RWPE1 (cell line): ENCODE measurements around the gene HLA-DRB1.
"Not testable (repeated sequence)": the region's sequence is repeated elsewhere in the genome, so short reads cannot be mapped to it uniquely, and the experiment has no call there.

Source experiments
- CTCF ChIA-PET: fragments of 350-600 bp; sonication (Branson Sonifier 250); formaldehyde crosslinking; extraction: SDS; loops from one replicate; lab custom pipeline; 2021; lab: Yijun Ruan, JAX
- POLR2A ChIA-PET: fragments of 400-600 bp; formaldehyde crosslinking; extraction: SDS; loops from one replicate; lab custom pipeline; 2020; ENCODE audit warnings: antibody characterized with exemption; ENCODE audit not compliant: low non-redundant PET; lab: Yijun Ruan, JAX
- DNase-seq: peaks from one replicate; pipeline ENCODE4 v3.0.0; 2012; ENCODE audit warnings: low spot score
- H3K27ac ChIP-seq: fragments of 450-650 bp; 2 replicates; pipeline ENCODE4 v1.5.1; 2017
- TF ChIP-seq, protein P1 (sequence below): fragments of 450-650 bp; conservative IDR thresholded peaks from 2 replicates; pipeline ENCODE4 v1.5.1; 2017; ENCODE audit warnings: low read depth, mild to moderate bottlenecking

The HLA-DRB1 gene

DNA sequence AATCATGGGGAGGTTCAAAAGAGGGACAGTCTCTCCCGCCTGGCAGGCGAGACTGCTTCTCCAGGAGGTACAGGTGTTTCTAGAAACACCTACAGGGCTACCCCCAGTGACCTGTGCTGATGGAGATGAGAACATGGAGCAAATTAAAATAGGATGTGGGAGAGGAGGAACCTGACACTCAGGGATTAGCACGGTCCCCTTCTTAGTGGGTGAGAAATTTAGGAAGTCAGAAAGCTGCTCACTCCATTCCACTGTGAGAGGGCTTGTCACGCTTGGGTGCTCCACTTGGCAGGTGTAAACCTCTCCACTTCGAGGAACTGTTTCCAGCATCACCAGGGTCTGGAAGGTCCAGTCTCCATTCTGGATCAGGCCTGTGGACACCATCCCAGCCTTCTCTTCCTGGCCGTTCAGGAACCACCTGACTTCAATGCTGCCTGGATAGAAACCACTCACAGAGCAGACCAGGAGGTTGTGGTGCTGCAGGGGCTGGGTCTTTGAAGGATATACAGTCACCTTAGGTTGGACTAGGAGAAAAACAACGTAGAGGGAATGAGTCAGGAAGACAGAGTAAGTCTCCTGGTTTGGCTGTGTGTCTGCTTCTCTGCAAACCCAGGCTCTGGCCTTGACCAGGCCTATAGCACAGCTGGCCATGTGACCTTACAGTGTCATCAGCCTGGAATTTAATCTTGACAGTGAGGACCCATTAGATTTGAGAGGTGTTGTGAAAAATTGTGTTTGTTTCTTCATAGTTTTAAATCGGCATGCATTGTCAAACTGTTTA, 8.1 kb downstream of the HLA-DRB1 start:
- CTCF ChIA-PET, result no interaction called here
- TF ChIP-seq, protein P1, sequence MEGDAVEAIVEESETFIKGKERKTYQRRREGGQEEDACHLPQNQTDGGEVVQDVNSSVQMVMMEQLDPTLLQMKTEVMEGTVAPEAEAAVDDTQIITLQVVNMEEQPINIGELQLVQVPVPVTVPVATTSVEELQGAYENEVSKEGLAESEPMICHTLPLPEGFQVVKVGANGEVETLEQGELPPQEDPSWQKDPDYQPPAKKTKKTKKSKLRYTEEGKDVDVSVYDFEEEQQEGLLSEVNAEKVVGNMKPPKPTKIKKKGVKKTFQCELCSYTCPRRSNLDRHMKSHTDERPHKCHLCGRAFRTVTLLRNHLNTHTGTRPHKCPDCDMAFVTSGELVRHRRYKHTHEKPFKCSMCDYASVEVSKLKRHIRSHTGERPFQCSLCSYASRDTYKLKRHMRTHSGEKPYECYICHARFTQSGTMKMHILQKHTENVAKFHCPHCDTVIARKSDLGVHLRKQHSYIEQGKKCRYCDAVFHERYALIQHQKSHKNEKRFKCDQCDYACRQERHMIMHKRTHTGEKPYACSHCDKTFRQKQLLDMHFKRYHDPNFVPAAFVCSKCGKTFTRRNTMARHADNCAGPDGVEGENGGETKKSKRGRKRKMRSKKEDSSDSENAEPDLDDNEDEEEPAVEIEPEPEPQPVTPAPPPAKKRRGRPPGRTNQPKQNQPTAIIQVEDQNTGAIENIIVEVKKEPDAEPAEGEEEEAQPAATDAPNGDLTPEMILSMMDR, result no peak
- no peak overlapping the region for H3K27ac ChIP-seq
- DNase-seq, result no peak
- POLR2A ChIA-PET, result no interaction called here

DNA sequence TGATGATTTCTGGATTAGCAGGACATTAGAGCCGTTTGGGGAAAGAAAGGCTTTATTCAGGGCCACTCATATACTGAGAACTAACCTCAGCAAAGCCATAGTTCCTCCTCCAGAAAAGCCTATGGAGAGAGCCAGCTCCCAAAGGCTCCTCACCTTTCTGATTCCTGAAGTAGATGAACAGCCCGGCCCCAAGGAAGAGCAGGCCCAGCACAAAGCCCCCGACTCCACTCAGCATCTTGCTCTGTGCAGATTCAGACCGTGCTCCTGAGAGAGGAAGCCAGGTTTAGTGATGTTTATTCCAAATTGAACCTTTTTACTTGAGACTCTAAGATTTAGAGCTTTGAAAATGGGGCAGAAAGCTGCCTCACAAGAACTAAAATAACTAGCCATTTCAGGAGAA, 9.1 kb downstream of the HLA-DRB1 start:
- TF ChIP-seq, protein P1, result no peak
- H3K27ac ChIP-seq, result no peak overlapping the region
- POLR2A ChIA-PET, result no interaction called here
- CTCF ChIA-PET, result no interaction called here
- no peak for DNase-seq

DNA sequence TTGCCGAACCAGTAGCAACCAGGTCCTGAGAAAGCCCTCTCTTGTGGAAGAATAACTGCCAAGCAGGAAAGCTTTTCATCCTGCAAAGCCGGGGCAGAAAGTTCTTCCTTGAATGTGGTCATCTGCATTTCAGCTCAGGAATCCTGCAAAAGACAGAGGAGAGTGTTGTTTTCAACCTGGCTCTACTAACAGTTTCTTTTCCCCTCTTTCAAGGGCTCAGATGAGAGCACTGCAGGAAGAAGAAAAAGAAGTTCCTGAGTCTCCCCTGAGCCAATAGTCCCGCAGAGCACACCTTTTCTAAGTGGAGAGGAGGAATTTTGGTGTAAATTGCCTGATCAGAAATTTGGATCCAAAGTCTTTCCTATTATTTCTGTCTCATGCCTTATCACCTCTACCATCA, 10.7 kb downstream of the HLA-DRB1 start:
- ChIA-PET CTCF (no interaction called here), POLR2A (no interaction called here)
- DNase-seq, result no peak
- H3K27ac ChIP-seq, result no peak overlapping the region
- TF ChIP-seq, protein P1, result no peak

DNA sequence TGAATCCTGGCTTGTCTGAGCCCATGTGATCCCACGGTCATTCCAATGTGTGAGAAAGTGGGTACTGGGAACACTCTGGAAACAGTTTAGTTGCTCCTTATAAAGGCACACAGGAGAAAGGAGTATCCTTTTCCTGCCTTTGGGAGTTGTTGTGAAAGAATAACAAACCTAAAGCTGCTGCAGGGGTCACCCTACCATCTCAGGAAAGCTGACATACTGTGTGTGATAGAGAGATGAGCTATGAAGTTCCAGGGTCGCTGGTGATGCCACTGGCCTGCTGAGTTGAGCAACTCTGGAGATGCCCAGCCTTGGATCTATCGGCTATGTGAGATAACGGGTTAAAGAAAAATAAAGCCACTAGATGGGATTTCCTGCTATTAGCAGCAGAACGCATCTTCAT, 12.2 kb downstream of the HLA-DRB1 start:
- CTCF ChIA-PET, result interaction anchor here (0.7 kb wide), 1 partner anchor 137 kb away, joined by 3 read pairs; no protein-coding TSS in a partner anchor
- POLR2A ChIA-PET, DNase-seq, H3K27ac ChIP-seq: not testable (repeated sequence)

DNA sequence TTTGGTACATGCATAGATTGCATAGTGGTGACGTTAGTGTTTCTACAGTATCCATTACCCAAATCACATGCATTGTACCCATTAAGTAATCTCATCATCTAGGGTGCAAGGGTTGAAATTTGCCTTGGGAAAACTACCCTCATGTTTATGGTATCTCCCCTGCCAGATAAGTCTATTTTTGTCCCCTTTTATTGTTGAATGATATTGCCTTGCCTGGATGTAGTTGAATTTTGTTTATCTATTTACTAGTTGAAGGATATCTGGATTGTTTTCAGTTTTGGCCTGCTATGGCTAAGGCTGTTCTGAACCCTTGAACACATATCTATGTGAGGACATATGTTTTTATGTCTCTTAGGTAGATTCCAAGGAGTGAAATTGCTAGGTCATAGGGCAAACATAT, 13.4 kb downstream of the HLA-DRB1 start:
- CTCF ChIA-PET, result no interaction called here
- POLR2A ChIA-PET, result no interaction called here
- H3K27ac ChIP-seq, result no peak overlapping the region
- TF ChIP-seq, protein P1, result no peak
- DNase-seq, result no peak

DNA sequence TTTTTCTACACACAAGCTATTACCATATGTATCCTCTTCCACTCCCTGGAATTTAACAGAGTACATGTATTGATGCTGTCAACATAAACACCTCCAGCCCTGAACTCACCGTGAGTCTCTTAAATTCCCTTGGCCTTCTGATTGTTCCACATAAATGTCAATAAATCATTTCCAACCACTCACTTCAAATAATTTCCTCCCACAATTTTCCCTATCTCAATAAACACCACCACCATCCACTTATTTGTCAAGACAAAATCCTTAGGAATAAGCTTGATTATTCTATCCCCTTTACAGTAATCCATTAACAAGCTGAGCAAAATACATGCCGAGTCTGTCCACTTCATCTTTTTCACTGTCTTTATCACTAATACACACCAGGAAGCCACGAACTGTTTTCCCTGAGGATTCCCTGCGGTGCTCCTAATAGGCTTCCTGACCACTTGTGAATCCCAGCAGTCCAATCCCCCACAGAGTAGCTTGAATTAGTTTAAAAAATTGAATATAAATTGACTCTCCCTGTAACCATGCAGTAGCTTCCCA, 19.2 kb downstream of the HLA-DRB1 start:
- DNase-seq, result no peak
- H3K27ac ChIP-seq, result no peak overlapping the region
- CTCF ChIA-PET, result interaction anchor here (0.5 kb wide), 1 partner anchor 300 kb away, joined by 3 read pairs; no protein-coding TSS in a partner anchor
- TF ChIP-seq, protein P1, result no peak
- POLR2A ChIA-PET, result no interaction called here

DNA sequence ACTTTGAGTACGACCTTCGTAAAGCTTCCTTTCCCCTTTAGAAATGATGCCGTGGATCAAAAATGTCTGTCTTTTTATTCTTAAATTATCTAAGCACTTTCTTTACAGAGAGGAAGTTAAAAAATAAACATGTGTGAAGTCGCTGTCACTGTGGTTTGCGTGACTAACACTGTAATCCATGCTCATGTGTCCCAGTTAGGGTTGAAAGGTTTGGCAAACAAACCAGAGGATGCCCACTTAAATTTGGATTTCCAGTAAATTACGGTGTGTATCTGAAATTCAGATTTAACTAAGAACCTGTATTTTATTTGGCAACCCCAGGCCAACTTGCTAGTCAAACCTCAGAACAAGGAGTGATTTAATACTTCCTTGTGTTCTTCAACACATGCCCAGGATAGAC, 21.1 kb downstream of the HLA-DRB1 start:
- TF ChIP-seq, protein P1, result no peak
- POLR2A ChIA-PET, result no interaction called here
- CTCF ChIA-PET, result no interaction called here
- no peak for DNase-seq
- H3K27ac ChIP-seq, result no peak overlapping the region
